DOHH2 (cell line): ENCODE data around the gene RASGRP2.

ENCODE experiments used
- CTCF ChIP-seq: fragments of 200-600 bp; sonication (generic); IDR thresholded peaks from one replicate; pipeline ENCODE4 v1.5.1; 2014; ENCODE audit warnings: antibody characterized with exemption, mild to moderate bottlenecking, low read depth, low read length; ENCODE audit not compliant: poor library complexity, severe bottlenecking
- EZH2phosphoT487 ChIP-seq: fragments of 200-600 bp; sonication (generic); IDR thresholded peaks from 2 replicates; pipeline ENCODE4 v1.6.1; 2017; ENCODE audit warnings: borderline replicate concordance, mild to moderate bottlenecking, antibody characterized with exemption, low read length, moderate library complexity, mixed read lengths

- TF ChIP-seq CTCF = no peak
- no peak for TF ChIP-seq EZH2phosphoT487
These were observed 30.1 kb downstream of the RASGRP2 start for GRCh38 chr11:64713781-64714363.
